GM12878 (cell line): Measurements from ENCODE around the gene MSX1. TPM values are rescaled to one million over a fixed set of nuclear protein-coding genes. Genes with fewer than 3 reads are reported as not detected.

ENCODE experiments used
- ATAC-seq: fragments of 200-7000 bp; cut with Tn5 transposase; 3 replicates; pipeline ENCODE4 v1.9.1; 2020; ENCODE audit warnings: mild to moderate bottlenecking, moderate library complexity
- BruUV-seq: library from RNA; stranded (reverse); fragments of 400-500 nt; replicated peaks from 2 replicates; lab custom pipeline; 2021; lab: Mats Ljungman, UMichigan
- CTCF ChIA-PET: fragments of 300-600 bp; sonication (Branson Sonifier 250); formaldehyde crosslinking; extraction: SDS; loops from one replicate; lab custom pipeline; 2021; ENCODE audit warnings: inconsistent platforms; lab: Yijun Ruan, JAX
- POLR2A ChIA-PET: fragments of 350-600 bp; formaldehyde crosslinking; extraction: SDS; loops from one replicate; lab custom pipeline; 2021; ENCODE audit warnings: inconsistent platforms; lab: Charles Lee
- RAD21 ChIA-PET: fragments of 300-600 bp; sonication (Branson Sonifier 250); formaldehyde crosslinking; loops from one replicate; lab custom pipeline; 2023; ENCODE audit warnings: antibody characterized with exemption; ENCODE audit not compliant: unreplicated experiment; lab: Charles Lee
- SMC1A ChIA-PET: fragments of 300-600 bp; sonication (Branson Sonifier 250); formaldehyde crosslinking; loops from one replicate; lab custom pipeline; 2023; ENCODE audit not compliant: unreplicated experiment, uncharacterized antibody; lab: Charles Lee
- DNase-seq: peaks from one replicate; pipeline ENCODE4 v3.0.0-alpha.2; 2011; ENCODE audit warnings: low read depth, low spot score
- FAIRE-seq: peaks from 3 replicates; lab custom pipeline; 2011; peaks lifted over from hg19 to GRCh38; lab: Jason Lieb, UNC
- H2AFZ ChIP-seq: 2 replicates; pipeline ENCODE4 v1.6.0; 2011; ENCODE audit warnings: low read depth, low read length, control low read depth; ENCODE audit not compliant: control insufficient read depth
- H3K27ac ChIP-seq: 2 replicates; pipeline ENCODE4 v1.5.1; 2011; ENCODE audit warnings: control low read depth; ENCODE audit not compliant: control insufficient read depth, insufficient read depth
- H3K27me3 ChIP-seq, 2 experiments: replicated peaks in 1 of 2; 2 replicates each; pipeline versions ENCODE4 v1.6.0 to v1.6.1; 2011; ENCODE audit warnings: low read length in 1 of 2; ENCODE audit not compliant: control insufficient read depth in 2 of 2, insufficient read depth in 2 of 2
- H3K36me3 ChIP-seq, 2 experiments: 2 replicates each; pipeline ENCODE4 v1.5.1; 2011; ENCODE audit warnings: low read length in 1 of 2; ENCODE audit not compliant: control insufficient read depth in 2 of 2, insufficient read depth in 2 of 2
- H3K4me1 ChIP-seq: 2 replicates; pipeline ENCODE4 v1.6.1; 2011; ENCODE audit warnings: mild to moderate bottlenecking, low read length, moderate library complexity, mixed read lengths; ENCODE audit not compliant: control insufficient read depth, insufficient read depth
- H3K4me2 ChIP-seq: 2 replicates; pipeline ENCODE4 v1.6.0; 2011; ENCODE audit warnings: control low read depth; ENCODE audit not compliant: control insufficient read depth, insufficient read depth
- H3K4me3 ChIP-seq: fragments of 200-600 bp; sonication (generic); 2 replicates; pipeline ENCODE4 v1.5.1; 2016
- H3K79me2 ChIP-seq: 2 replicates; pipeline ENCODE4 v1.6.0; 2011; ENCODE audit warnings: low read length; ENCODE audit not compliant: control insufficient read depth, insufficient read depth
- H3K9ac ChIP-seq: 2 replicates; pipeline ENCODE4 v1.8.0; 2011; ENCODE audit warnings: low read length, control low read depth, mixed read lengths; ENCODE audit not compliant: control insufficient read depth, insufficient read depth
- H3K9me3 ChIP-seq: replicated peaks from 3 replicates; pipeline ENCODE4 v1.5.1; 2011; ENCODE audit warnings: mild to moderate bottlenecking, low read length; ENCODE audit not compliant: control insufficient read depth, insufficient read depth
- H4K20me1 ChIP-seq: 2 replicates; pipeline ENCODE4 v1.6.0; 2011; ENCODE audit not compliant: control insufficient read depth, insufficient read depth
- FOS ChIP-seq: IDR thresholded peaks from 3 replicates; pipeline ENCODE4 v1.6.1; 2011; ENCODE audit warnings: borderline replicate concordance; ENCODE audit not compliant: insufficient read length; ENCODE audit errors: extremely low read depth
- IRF4 ChIP-seq: IDR thresholded peaks from 2 replicates; pipeline ENCODE4 v1.6.1; 2011; ENCODE audit warnings: low read depth, low read length
- NFXL1 ChIP-seq: fragments of 450-650 bp; IDR thresholded peaks from 2 replicates; pipeline ENCODE4 v1.6.1; 2017; ENCODE audit warnings: antibody characterized with exemption, mild to moderate bottlenecking, borderline replicate concordance
- POLR2AphosphoS2 ChIP-seq: IDR thresholded peaks from 2 replicates; pipeline ENCODE4 v1.6.1; 2011; ENCODE audit warnings: low read depth, mild to moderate bottlenecking, low read length, improper control_type of control experiment, moderate library complexity
- RAD51 ChIP-seq: fragments of 450-650 bp; IDR thresholded peaks from 2 replicates; pipeline ENCODE4 v1.6.1; 2016; ENCODE audit warnings: moderate library complexity, mild to moderate bottlenecking, inconsistent platforms
- RELA ChIP-seq: fragments of 450-650 bp; IDR thresholded peaks from 2 replicates; pipeline ENCODE4 v1.8.0; 2014; ENCODE audit warnings: borderline replicate concordance; ENCODE audit not compliant: partially characterized antibody
- TARDBP ChIP-seq: IDR thresholded peaks from 2 replicates; pipeline ENCODE4 v1.6.1; 2016; ENCODE audit warnings: borderline replicate concordance
- TBL1XR1 ChIP-seq: IDR thresholded peaks from 2 replicates; pipeline ENCODE4 v1.6.1; 2012; ENCODE audit warnings: low read depth, low read length, improper control_type of control experiment
- ZNF274 ChIP-seq: IDR thresholded peaks from one replicate; pipeline ENCODE4 v1.8.0; 2011; ENCODE audit not compliant: insufficient read length, insufficient read depth
- WGBS: methylation state at CpG from one replicate; pipeline ENCODE4 v1.1.6; 2016; ENCODE audit warnings: low lambda C conversion rate; ENCODE audit not compliant: insufficient replicate concordance, insufficient coverage; ENCODE audit errors: missing lambda C conversion rate; 5-methylcytosine and 5-hydroxymethylcytosine counted together
- in situ Hi-C: fragments of 300-500 bp; cut with MboI; formaldehyde crosslinking; loops from 9 replicates; pipeline ENCODE4 v1.14.3; 2018; ENCODE audit warnings: mixed read lengths
- intact Hi-C: fragments of 100-400 bp; cut with micrococcal nuclease; formaldehyde crosslinking; loops from one replicate; pipeline ENCODE4 v1.14.2; 2022; ENCODE audit not compliant: unreplicated experiment
- polyA plus RNA-seq, 11 experiments: library from polyadenylated mRNA; depleted of rRNA in 4 of 11; unstranded in 6 of 11; stranded (reverse) in 5 of 11; fragments of >200 nt; fragmentation: Nextera tagmentation in 4 of 11; fragmentation: Illumina TruSeq in 1 of 11; extraction: Ambion mirVana in 4 of 11; extraction: Trizol in 1 of 11; gene quantifications; 1 replicate in 1 of 11; 2 replicates in 10 of 11; pipeline versions ENCODE4 v1.2.1 to v1.2.3, GENCODE V29; 2011 to 2016; ENCODE audit warnings: inconsistent platforms in 2 of 11, missing spikeins in 2 of 11, low read depth in 1 of 11
- total RNA-seq, 4 experiments: library from RNA; depleted of rRNA in 3 of 4; stranded (reverse); fragments of >200 nt in 3 of 4; fragmentation: Illumina TruSeq in 1 of 4; extraction: Trizol in 1 of 4; gene quantifications; 2 replicates each; pipeline versions ENCODE4 v1.2.1 to v1.2.3, GENCODE V29; 2013 to 2021
- TF ChIP-seq, protein P1 (sequence below): IDR thresholded peaks from 2 replicates; pipeline ENCODE4 v1.6.1; 2012; ENCODE audit warnings: low read depth, low read length, improper control_type of control experiment

MSX1 gene
- total and polyA plus RNA-seq, 10 of the 15 experiments (the other 5 are each of a cell fraction or from before 2014, with no cell fraction given): 0.04 to 0.56 (median 0.15) TPM; not detected in 2

DNA sequence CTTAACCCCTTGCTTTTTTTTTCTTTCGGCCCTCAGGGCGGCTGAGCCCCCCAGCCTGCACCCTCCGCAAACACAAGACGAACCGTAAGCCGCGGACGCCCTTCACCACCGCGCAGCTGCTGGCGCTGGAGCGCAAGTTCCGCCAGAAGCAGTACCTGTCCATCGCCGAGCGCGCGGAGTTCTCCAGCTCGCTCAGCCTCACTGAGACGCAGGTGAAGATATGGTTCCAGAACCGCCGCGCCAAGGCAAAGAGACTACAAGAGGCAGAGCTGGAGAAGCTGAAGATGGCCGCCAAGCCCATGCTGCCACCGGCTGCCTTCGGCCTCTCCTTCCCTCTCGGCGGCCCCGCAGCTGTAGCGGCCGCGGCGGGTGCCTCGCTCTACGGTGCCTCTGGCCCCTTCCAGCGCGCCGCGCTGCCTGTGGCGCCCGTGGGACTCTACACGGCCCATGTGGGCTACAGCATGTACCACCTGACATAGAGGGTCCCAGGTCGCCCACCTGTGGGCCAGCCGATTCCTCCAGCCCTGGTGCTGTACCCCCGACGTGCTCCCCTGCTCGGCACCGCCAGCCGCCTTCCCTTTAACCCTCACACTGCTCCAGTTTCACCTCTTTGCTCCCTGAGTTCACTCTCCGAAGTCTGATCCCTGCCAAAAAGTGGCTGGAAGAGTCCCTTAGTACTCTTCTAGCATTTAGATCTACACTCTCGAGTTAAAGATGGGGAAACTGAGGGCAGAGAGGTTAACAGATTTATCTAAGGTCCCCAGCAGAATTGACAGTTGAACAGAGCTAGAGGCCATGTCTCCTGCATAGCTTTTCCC is 3.4 kb downstream of the MSX1 start (continued):
- TF ChIP-seq RELA: no peak
- TF ChIP-seq RAD51: no peak
- TF ChIP-seq FOS: no peak
- TF ChIP-seq TARDBP: no peak
- TF ChIP-seq TBL1XR1: no peak
- no peak for TF ChIP-seq ZNF274
- TF ChIP-seq, all 136 proteins: peak for 0

DNA sequence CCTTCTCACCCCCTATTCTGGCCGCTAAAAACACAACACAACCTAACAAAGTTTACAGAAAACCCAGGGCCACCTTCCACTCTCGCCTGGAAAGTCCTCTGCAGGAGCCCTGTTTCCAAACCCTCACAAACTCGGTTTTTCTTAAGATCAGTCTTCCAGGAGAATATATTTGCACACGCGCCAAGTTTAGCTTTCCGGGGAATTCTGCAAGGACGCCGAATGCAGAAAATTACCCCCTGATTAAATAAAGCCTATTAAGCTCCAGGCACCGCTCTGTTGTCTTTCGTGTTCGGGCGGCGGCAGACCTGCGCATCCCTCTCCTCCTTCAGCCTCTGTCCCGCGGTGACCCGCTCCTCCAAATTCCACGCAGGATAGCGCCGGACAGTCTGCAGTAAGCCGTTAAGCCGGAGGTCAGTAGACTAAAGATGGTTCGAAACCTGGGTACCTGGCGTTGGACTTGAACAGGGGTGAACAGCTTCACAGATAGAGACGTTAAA is 5.0 kb downstream of the MSX1 start:
- in situ Hi-C loops (no loop called here), intact Hi-C loops (no loop called here)
- DNase-seq (no peak), FAIRE-seq (no peak), ATAC-seq (no peak)
- WGBS: 45% methylated on average over 25 of the region's 25 CpGs
- ChIA-PET RAD21 (no interaction called here), POLR2A (no interaction called here), SMC1A (interaction anchor here (0.7 to 1.3 kb wide), 2 partner anchors 289 to 377 kb away, joined by 3 read pairs; no protein-coding TSS in a partner anchor), CTCF (no interaction called here)
- peaks cover 27 to 29% of the 10 kb centered on the region in 2 experiments for H3K27me3 ChIP-seq
- H3K9me3 ChIP-seq: peaks cover 2% of the 10 kb centered on the region; the same call in 2 of the 3 replicates
- TF ChIP-seq IRF4 (no peak), NFXL1 (no peak), POLR2AphosphoS2 (no peak)
- TF ChIP-seq, protein P1, sequence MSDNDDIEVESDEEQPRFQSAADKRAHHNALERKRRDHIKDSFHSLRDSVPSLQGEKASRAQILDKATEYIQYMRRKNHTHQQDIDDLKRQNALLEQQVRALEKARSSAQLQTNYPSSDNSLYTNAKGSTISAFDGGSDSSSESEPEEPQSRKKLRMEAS: no peak
- H4K20me1 ChIP-seq: no peaks in the 10 kb centered on the region; the same call in 1 of the 2 replicates
- H3K4me3 ChIP-seq: no peak overlapping the region
- no peaks in the 10 kb centered on the region for H3K36me3 ChIP-seq
- no peak overlapping the region for H3K27ac ChIP-seq
- no peaks in the 10 kb centered on the region for H3K79me2 ChIP-seq
- H2AFZ ChIP-seq: no peak overlapping the region
- H3K9ac ChIP-seq: no peak overlapping the region
- BruUV-seq: no TSS peak
- H3K4me1 ChIP-seq: no peaks in the 10 kb centered on the region
- H3K4me2 ChIP-seq: no peak overlapping the region
